K562 (cell line): ENCODE measurements around the gene ACAP2. TPM values are rescaled to one million over a fixed set of nuclear protein-coding genes. Genes with fewer than 3 reads are reported as not detected.

Experiments
- ATAC-seq: fragments of 200-7000 bp; cut with Tn5 transposase; 3 replicates; pipeline ENCODE4 v1.9.1; 2020; ENCODE audit warnings: moderate library complexity
- BruUV-seq: library from RNA; stranded (reverse); fragments of 400-500 nt; replicated peaks from 2 replicates; lab custom pipeline; 2021; lab: Mats Ljungman, UMichigan
- CTCF ChIA-PET: fragments of 300-600 bp; formaldehyde crosslinking; extraction: SDS; loops from one replicate; lab custom pipeline; 2021; ENCODE audit warnings: low intra/inter-chr PET ratio; lab: Yijun Ruan, JAX
- POLR2A ChIA-PET: fragments of 300-600, 350-650 bp; sonication (Branson Sonifier 250); formaldehyde crosslinking; extraction: SDS; loops from one replicate; lab custom pipeline; 2021; ENCODE audit warnings: antibody characterized with exemption, inconsistent platforms; lab: Yijun Ruan, JAX
- DNase-seq, 4 experiments: peaks; one replicate each; pipeline versions ENCODE4 v3.0.0 to v3.0.0-alpha.2; 2011 to 2018; ENCODE audit warnings: low spot score in 3 of 4, mixed read lengths in 3 of 4; ENCODE audit errors: extremely low read depth in 1 of 4
- FAIRE-seq: peaks from 2 replicates; lab custom pipeline; 2011; peaks lifted over from hg19 to GRCh38; lab: Jason Lieb, UNC
- H2AFZ ChIP-seq: 2 replicates; pipeline ENCODE4 v1.6.0; 2011; ENCODE audit warnings: low read depth, low read length, control low read depth, inconsistent platforms
- H3K27ac ChIP-seq: fragments of 200-600 bp; 3 replicates; pipeline ENCODE4 v1.8.0; 2011; ENCODE audit warnings: low read depth, mild to moderate bottlenecking, control low read depth, inconsistent platforms, low read length, moderate library complexity, mixed read lengths; ENCODE audit errors: extremely low read depth
- H3K27me3 ChIP-seq, 2 experiments: fragments of 300-600 bp in 1 of 2; 2 replicates in 1 of 2; 3 replicates in 1 of 2; pipeline versions ENCODE4 v1.6.0 to v1.8.0; 2011; ENCODE audit warnings: inconsistent platforms in 2 of 2, low read length in 2 of 2, mild to moderate bottlenecking in 1 of 2, mixed read lengths in 1 of 2, moderate library complexity in 1 of 2; ENCODE audit not compliant: control insufficient read depth in 2 of 2, insufficient read depth in 2 of 2
- H3K36me3 ChIP-seq: fragments of 300-600 bp; 3 replicates; pipeline ENCODE4 v1.8.0; 2011; ENCODE audit warnings: mild to moderate bottlenecking, low read length, inconsistent platforms; ENCODE audit not compliant: control insufficient read depth, insufficient read depth
- H3K4me1 ChIP-seq, 2 experiments: fragments of 200-600 bp in 1 of 2; replicated peaks in 1 of 2; 2 replicates in 1 of 2; 3 replicates in 1 of 2; pipeline versions ENCODE4 v1.5.1 to v1.8.0; 2011; ENCODE audit warnings: inconsistent platforms in 2 of 2, low read length in 2 of 2, mild to moderate bottlenecking in 1 of 2, mixed read lengths in 1 of 2, moderate library complexity in 1 of 2; ENCODE audit not compliant: control insufficient read depth in 2 of 2, insufficient read depth in 2 of 2
- H3K4me2 ChIP-seq: 2 replicates; pipeline ENCODE4 v1.6.1; 2011; ENCODE audit warnings: low read length, control low read depth, inconsistent platforms, mixed read lengths; ENCODE audit not compliant: insufficient read depth
- H3K4me3 ChIP-seq: fragments of 200-600 bp; sonication (generic), shearing (Covaris generic); 2 replicates; pipeline ENCODE4 v1.5.1; 2016; ENCODE audit warnings: control low read depth, inconsistent platforms
- H3K79me2 ChIP-seq: fragments of 200-600 bp; 3 replicates; pipeline ENCODE4 v1.8.0; 2011; ENCODE audit warnings: low read length, inconsistent platforms; ENCODE audit not compliant: control insufficient read depth, insufficient read depth
- H3K9ac ChIP-seq, 2 experiments: 2 replicates each; pipeline versions ENCODE4 v1.6.0 to v1.6.1; 2011; ENCODE audit warnings: low read depth in 2 of 2, low read length in 2 of 2, control low read depth in 1 of 2, inconsistent platforms in 1 of 2, mild to moderate bottlenecking in 1 of 2, mixed read lengths in 1 of 2; ENCODE audit not compliant: insufficient read depth in 1 of 2
- H3K9me1 ChIP-seq: one replicate; pipeline ENCODE4 v1.6.0; 2011; ENCODE audit warnings: inconsistent platforms, mild to moderate bottlenecking, low read length, moderate library complexity; ENCODE audit not compliant: control insufficient read depth, insufficient read depth
- H3K9me3 ChIP-seq: replicated peaks from 2 replicates; pipeline ENCODE4 v1.5.1; 2011; ENCODE audit warnings: low read depth, low read length, inconsistent platforms; ENCODE audit not compliant: control insufficient read depth, insufficient read depth
- H4K20me1 ChIP-seq: replicated peaks from 2 replicates; pipeline ENCODE4 v1.6.1; 2011; ENCODE audit warnings: low read length, inconsistent platforms, mixed read lengths; ENCODE audit not compliant: control insufficient read depth, insufficient read depth
- ATF7 ChIP-seq: fragments of 450-650 bp; IDR thresholded peaks from 2 replicates; pipeline ENCODE4 v1.7.1; 2014; ENCODE audit warnings: mild to moderate bottlenecking, moderate library complexity
- RBM25 ChIP-seq: fragments of 200-400 bp; formaldehyde crosslinking; IDR thresholded peaks from 2 replicates; pipeline ENCODE4 v1.6.1; 2018; ENCODE audit warnings: low read length, low read depth, moderate library complexity; ENCODE audit not compliant: severe bottlenecking
- SMAD4 ChIP-seq: fragments of 250-450 bp; sonication (Bioruptor Pico); conservative IDR thresholded peaks from 2 replicates; pipeline ENCODE4 v1.8.0; 2021; ENCODE audit warnings: inconsistent platforms, mild to moderate bottlenecking, moderate library complexity
- WGBS: fragments of 100-300 bp; shearing (Covaris generic); methylation state at CpG from one replicate; pipeline ENCODE4 v1.1.6; 2016; ENCODE audit warnings: low coverage, mixed read lengths; ENCODE audit not compliant: insufficient coverage; ENCODE audit errors: missing lambda C conversion rate; 5-methylcytosine and 5-hydroxymethylcytosine counted together
- in situ Hi-C: fragments of 300-500 bp; cut with MboI; formaldehyde crosslinking; loops from 4 replicates; pipeline ENCODE4 v1.15.0; 2018; ENCODE audit warnings: inconsistent platforms, mixed read lengths
- intact Hi-C: fragments of 100-400 bp; cut with micrococcal nuclease; formaldehyde crosslinking; loops from 2 replicates; pipeline ENCODE4 v1.14.2; 2022
- polyA plus RNA-seq, 8 experiments: library from polyadenylated mRNA; depleted of rRNA in 4 of 8; stranded (reverse) in 5 of 8; unstranded in 3 of 8; fragments of >200 nt; fragmentation: Nextera tagmentation in 2 of 8; fragmentation: Illumina TruSeq in 1 of 8; extraction: Ambion mirVana in 2 of 8; extraction: Trizol in 1 of 8; gene quantifications; 2 replicates each; pipeline versions ENCODE4 v1.2.1 to v1.2.3, GENCODE V29; 2011 to 2014; ENCODE audit warnings: inconsistent platforms in 1 of 8, missing spikeins in 1 of 8
- total RNA-seq, 7 experiments: library from RNA; depleted of rRNA in 6 of 7; stranded (reverse); fragments of >200 nt in 6 of 7; fragmentation: Illumina TruSeq in 2 of 7; extraction: Trizol in 2 of 7; gene quantifications; 2 replicates each; pipeline versions ENCODE4 v1.2.1 to v1.2.3, GENCODE V29; 2011 to 2021; ENCODE audit warnings: low replicate concordance in 1 of 7
- TF ChIP-seq, protein P1 (sequence below): fragments of 450-650 bp; IDR thresholded peaks from 2 replicates; pipeline ENCODE4 v1.6.1; 2016; ENCODE audit warnings: low read depth
- TF ChIP-seq, protein P2 (sequence below): sonication (generic); formaldehyde crosslinking; IDR thresholded peaks from 2 replicates; pipeline ENCODE4 v1.8.0; 2022; ENCODE audit warnings: mild to moderate bottlenecking, missing genetic modification reagents

ACAP2 gene
- total and polyA plus RNA-seq, 9 of the 15 experiments (the other 6 are each of a cell fraction or from before 2014, with no cell fraction given), result 10.6 to 52.7 (median 34.4) TPM

DNA sequence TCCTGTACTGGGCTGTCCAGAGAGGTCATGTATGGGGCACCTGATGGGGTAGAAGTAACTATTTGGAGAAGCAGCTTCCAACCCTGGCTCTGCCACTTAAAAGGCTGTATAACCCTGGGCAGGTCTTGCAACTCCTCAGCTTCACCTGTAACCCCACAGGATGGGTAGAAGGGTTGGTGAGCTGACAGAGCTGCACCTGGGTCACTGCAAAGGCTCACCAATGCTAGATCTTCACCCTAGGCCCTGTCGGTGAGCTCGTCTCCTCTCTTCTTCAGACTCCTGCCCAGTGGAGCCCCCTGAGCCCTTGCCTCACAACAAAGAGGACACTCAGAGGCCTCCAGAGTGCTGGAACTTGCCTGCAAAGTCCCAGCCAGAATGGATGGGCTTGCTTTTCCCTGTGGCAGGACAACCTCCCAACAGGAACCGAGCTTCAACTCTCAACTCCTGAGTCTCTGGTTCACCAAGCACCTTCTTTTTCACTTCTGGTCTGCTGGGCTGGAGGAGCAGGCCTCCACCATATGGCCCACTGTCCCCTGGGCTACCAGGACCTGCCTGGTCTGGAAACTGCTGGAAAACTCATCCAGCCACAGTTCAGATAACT is 217.7 kb downstream of the ACAP2 start:
- CTCF ChIA-PET, result no interaction called here
- Histone ChIP-seq H3K4me1 (peaks cover 0 to 5% of the 10 kb centered on the region in 2 experiments; a peak in 2 of 5 replicates), H3K4me2 (no peak overlapping the region), H3K4me3 (no peak overlapping the region), H3K9me1 (no peaks in the 10 kb centered on the region), H3K9ac (no peak overlapping the region), H3K79me2 (no peaks in the 10 kb centered on the region), H3K27ac (no peak overlapping the region), H4K20me1 (no peaks in the 10 kb centered on the region), H3K27me3 (no peaks in the 10 kb centered on the region), H3K36me3 (peaks cover 13% of the 10 kb centered on the region; the same call in 1 of the 3 replicates), H2AFZ (no peak overlapping the region), H3K9me3 (no peaks in the 10 kb centered on the region)
- intact Hi-C loops, result no loop called here
- in situ Hi-C loops, result no loop called here
- no peak for DNase-seq
- POLR2A ChIA-PET, result interaction anchor here (0.9 to 1.1 kb wide), 2 partner anchors 20 to 30 kb away, joined by 3 to 4 read pairs; no protein-coding TSS in a partner anchor
- 83% methylated on average over 3 of the region's 3 CpGs for WGBS
- FAIRE-seq, result no peak
- ATAC-seq, result no peak
- BruUV-seq, result no TSS peak
- TF ChIP-seq RBM25, result no peak
- TF ChIP-seq, protein P1, sequence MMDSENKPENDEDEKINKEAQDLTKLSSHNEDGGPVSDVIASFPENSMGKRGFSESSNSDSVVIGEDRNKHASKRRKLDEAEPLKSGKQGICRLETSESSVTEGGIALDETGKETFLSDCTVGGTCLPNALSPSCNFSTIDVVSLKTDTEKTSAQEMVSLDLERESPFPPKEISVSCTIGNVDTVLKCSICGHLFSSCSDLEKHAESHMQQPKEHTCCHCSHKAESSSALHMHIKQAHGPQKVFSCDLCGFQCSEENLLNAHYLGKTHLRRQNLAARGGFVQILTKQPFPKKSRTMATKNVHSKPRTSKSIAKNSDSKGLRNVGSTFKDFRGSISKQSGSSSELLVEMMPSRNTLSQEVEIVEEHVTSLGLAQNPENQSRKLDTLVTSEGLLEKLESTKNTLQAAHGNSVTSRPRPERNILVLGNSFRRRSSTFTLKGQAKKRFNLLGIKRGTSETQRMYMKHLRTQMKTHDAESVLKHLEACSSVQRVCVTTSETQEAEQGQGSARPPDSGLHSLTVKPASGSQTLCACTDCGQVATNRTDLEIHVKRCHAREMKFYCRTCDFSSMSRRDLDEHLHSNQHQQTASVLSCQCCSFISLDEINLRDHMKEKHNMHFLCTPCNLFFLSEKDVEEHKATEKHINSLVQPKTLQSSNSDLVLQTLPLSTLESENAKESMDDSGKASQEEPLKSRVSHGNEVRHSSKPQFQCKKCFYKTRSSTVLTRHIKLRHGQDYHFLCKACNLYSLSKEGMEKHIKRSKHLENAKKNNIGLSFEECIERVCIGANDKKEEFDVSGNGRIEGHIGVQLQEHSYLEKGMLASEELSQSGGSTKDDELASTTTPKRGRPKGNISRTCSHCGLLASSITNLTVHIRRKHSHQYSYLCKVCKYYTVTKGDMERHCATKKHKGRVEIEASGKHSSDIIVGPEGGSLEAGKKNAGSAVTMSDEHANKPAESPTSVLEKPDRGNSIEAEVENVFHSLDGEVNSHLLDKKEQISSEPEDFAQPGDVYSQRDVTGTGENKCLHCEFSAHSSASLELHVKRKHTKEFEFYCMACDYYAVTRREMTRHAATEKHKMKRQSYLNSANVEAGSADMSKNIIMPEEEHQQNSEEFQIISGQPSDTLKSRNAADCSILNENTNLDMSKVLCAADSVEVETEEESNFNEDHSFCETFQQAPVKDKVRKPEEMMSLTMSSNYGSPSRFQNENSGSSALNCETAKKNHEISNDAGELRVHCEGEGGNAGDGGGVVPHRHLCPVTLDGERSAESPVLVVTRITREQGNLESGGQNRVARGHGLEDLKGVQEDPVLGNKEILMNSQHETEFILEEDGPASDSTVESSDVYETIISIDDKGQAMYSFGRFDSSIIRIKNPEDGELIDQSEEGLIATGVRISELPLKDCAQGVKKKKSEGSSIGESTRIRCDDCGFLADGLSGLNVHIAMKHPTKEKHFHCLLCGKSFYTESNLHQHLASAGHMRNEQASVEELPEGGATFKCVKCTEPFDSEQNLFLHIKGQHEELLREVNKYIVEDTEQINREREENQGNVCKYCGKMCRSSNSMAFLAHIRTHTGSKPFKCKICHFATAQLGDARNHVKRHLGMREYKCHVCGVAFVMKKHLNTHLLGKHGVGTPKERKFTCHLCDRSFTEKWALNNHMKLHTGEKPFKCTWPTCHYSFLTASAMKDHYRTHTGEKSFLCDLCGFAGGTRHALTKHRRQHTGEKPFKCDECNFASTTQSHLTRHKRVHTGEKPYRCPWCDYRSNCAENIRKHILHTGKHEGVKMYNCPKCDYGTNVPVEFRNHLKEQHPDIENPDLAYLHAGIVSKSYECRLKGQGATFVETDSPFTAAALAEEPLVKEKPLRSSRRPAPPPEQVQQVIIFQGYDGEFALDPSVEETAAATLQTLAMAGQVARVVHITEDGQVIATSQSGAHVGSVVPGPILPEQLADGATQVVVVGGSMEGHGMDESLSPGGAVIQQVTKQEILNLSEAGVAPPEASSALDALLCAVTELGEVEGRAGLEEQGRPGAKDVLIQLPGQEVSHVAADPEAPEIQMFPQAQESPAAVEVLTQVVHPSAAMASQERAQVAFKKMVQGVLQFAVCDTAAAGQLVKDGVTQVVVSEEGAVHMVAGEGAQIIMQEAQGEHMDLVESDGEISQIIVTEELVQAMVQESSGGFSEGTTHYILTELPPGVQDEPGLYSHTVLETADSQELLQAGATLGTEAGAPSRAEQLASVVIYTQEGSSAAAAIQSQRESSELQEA, result no peak
- TF ChIP-seq, protein P2, sequence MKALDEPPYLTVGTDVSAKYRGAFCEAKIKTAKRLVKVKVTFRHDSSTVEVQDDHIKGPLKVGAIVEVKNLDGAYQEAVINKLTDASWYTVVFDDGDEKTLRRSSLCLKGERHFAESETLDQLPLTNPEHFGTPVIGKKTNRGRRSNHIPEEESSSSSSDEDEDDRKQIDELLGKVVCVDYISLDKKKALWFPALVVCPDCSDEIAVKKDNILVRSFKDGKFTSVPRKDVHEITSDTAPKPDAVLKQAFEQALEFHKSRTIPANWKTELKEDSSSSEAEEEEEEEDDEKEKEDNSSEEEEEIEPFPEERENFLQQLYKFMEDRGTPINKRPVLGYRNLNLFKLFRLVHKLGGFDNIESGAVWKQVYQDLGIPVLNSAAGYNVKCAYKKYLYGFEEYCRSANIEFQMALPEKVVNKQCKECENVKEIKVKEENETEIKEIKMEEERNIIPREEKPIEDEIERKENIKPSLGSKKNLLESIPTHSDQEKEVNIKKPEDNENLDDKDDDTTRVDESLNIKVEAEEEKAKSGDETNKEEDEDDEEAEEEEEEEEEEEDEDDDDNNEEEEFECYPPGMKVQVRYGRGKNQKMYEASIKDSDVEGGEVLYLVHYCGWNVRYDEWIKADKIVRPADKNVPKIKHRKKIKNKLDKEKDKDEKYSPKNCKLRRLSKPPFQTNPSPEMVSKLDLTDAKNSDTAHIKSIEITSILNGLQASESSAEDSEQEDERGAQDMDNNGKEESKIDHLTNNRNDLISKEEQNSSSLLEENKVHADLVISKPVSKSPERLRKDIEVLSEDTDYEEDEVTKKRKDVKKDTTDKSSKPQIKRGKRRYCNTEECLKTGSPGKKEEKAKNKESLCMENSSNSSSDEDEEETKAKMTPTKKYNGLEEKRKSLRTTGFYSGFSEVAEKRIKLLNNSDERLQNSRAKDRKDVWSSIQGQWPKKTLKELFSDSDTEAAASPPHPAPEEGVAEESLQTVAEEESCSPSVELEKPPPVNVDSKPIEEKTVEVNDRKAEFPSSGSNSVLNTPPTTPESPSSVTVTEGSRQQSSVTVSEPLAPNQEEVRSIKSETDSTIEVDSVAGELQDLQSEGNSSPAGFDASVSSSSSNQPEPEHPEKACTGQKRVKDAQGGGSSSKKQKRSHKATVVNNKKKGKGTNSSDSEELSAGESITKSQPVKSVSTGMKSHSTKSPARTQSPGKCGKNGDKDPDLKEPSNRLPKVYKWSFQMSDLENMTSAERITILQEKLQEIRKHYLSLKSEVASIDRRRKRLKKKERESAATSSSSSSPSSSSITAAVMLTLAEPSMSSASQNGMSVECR (CRISPR knock-in tag), result no peak
- TF ChIP-seq SMAD4 (CRISPR knock-in tag), result no peak
- TF ChIP-seq ATF7, result no peak
